Central memory CD4-positive, alpha-beta T cell (primary cell): ENCODE results near the gene ZNF813.
"Not testable (repeated sequence)": the region's sequence is repeated elsewhere in the genome, so short reads cannot be mapped to it uniquely, and the experiment has no call there.

Source experiments
- DNase-seq: peaks from one replicate; pipeline ENCODE4 v3.0.0; 2022
- total RNA-seq, 3 experiments: gene quantifications; one replicate each; lab custom pipeline; 2026; lab: John Stamatoyannopoulos, UW

The ZNF813 gene
- 7.9 to 32.1 (median 16.3) reads per million in 3 experiments for total RNA-seq

- DNase-seq: peak; percentile 87
These were observed at the start of gene ZNF813 for GRCh38 chr19:53467485-53468262. Gene ZNF813 (plus strand): TSS chr19:53467733. CDS start chr19:53483823, 16,090 bp downstream.

- DNase-seq: not testable (repeated sequence)
These were observed 46.8 kb upstream of the ZNF813 start for GRCh38 chr19:53420520-53421315.

DNA sequence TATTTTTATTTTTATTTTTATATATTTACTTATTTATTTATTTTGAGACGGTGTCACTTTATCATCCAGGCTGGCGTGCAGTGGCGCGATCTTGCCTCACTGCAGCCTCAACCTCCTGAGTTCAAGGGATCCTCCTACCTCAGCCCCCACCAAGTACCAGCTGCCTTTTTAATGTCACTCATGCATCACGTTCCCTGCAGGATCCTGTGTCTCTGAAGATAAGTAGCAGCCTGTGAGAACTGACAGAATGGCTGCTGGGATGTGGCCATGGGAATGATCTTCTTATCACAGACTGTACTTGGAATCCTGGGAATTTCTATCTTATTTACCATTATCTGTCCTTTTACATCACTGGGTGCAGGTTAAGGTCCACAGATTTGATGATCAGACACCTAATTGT, 45.0 kb upstream of the ZNF813 start:
- no peak for DNase-seq

DNA sequence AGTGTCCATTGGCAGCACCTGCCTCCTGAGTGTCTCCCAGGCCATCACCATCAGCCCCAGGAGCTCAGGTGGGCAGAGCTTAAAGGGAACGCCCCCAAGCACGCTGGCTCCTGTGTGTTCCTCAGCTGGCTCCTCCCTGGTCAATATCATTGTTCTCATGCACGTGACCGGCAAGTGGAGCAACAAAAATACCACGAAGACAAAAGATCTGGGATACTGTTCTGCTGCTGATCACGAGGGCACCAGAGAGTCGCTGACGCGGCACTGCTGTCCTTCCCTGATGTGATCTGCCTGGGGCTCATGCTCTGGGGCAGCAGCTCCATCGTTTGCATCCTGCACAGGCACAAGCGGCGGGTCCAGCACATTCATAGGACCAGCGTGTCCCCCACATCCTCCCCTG, 44.5 kb upstream of the ZNF813 start:
- DNase-seq: not testable (repeated sequence)

- not testable (repeated sequence) for DNase-seq
These were observed 43.9 kb upstream of the ZNF813 start for GRCh38 chr19:53423680-53424079.

GRCh38 chr19:53424968-53425597, 42.5 kb upstream of the ZNF813 start:
- peak; percentile 49 for DNase-seq

- DNase-seq: peak; percentile 96
These were observed 36.0 kb upstream of the ZNF813 start, which contains the start of gene ZNF761 for GRCh38 chr19:53431399-53432087. Gene ZNF761 (plus strand): TSS chr19:53431984. CDS start chr19:53447269, 15,285 bp downstream.

DNA sequence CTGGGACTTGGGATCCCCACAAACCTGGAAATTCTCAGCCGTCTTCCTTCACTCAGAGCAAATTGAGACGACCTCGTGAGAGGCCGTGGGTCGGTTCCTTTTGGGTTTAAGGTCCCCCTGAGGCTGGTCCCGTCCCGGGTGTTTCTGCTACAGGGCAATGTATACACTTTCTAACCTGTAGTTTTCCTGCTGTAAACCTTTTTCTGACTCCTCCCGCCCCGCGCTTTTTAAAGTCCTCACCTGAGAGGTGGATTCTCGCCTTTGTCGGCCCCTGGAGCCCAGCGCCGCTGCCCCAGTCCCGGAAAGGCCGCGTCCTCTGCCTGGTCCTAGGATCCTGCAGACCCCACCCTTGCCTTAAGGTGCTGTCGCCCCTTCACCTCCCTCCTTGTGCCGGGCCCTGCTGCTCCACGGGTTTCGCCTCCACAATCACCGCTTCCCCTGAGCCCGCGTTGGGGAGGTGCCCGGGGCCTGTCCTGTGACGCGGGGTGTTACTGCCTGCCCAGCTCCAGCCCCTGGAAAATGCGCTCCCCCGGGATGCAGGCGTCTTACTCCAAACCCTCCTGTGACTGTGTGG, 35.4 kb upstream of the ZNF813 start:
- DNase-seq: no peak

- DNase-seq: not testable (repeated sequence)
These were observed 23.7 kb upstream of the ZNF813 start for GRCh38 chr19:53443809-53444208.

GRCh38 chr19:53447196-53447595, 20.3 kb upstream of the ZNF813 start:
- DNase-seq: not testable (repeated sequence)

DNA sequence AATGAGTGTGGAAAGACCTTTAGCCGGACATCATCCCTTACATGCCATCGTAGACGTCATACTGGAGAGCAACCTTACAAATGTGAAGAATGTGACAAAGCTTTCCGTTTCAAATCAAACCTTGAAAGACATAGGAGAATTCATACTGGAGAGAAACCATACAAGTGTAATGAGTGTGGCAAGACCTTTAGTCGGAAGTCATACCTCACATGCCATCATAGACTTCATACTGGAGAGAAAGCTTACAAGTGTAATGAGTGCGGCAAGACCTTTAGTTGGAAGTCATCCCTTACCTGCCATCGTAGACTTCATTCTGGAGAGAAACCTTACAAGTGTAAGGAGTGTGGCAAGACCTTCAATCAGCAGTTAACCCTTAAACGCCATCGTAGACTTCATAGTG, 11.7 kb upstream of the ZNF813 start:
- no peak for DNase-seq

DNA sequence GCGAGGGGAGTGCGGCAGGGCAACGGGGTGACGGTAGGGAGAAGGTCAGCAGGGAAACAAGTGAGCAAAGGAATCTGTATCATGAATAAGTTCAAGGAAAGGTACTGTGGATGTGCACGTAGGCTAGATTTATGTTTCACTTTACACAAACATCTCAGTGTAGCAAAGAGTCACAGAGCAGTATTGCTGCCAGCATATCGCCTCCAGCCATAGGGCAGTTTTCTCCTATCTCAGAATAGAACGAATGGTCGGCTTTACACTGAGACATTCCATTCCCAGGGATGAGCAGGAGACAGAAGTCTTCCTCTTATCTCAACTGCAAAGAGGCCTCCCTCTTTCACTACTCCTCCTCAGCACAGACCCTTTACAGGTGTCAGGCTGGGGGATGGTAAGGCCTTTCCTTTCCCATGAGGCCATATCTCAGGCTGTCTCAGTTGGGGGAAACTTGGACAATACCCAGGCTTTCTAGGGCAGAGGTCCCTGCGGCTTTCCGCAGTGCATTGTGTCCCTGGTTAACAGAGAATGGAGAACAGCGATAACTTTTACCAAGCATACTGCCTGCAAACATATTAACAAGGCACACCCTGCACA, 7.3 kb upstream of the ZNF813 start:
- DNase-seq: not testable (repeated sequence)

DNA sequence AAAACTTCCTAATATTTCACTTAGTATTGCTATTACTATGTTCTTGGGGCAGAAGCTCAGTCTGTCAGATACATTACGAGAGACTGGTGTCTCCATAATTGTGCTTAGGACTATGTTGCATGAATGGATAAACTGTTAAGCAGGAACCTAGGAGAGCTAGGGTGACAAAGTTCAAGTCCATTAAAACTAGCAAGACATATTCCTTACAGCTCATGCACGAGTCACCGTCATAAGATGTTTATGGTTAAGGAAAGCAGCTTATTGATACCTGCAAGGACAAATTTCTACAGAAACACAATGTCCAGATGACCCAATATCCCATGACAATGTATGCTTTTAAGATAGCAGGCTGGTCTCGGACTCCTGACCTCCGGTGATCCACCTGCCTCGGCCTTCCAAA, 5.7 kb upstream of the ZNF813 start:
- no peak for DNase-seq

- no peak for DNase-seq
These were observed 4.7 kb upstream of the ZNF813 start for GRCh38 chr19:53462861-53463260.

- DNase-seq: no peak
These were observed 4.3 kb upstream of the ZNF813 start for GRCh38 chr19:53463263-53463662.

GRCh38 chr19:53466726-53467484, 628 bp upstream of the ZNF813 start:
- no peak for DNase-seq

DNA sequence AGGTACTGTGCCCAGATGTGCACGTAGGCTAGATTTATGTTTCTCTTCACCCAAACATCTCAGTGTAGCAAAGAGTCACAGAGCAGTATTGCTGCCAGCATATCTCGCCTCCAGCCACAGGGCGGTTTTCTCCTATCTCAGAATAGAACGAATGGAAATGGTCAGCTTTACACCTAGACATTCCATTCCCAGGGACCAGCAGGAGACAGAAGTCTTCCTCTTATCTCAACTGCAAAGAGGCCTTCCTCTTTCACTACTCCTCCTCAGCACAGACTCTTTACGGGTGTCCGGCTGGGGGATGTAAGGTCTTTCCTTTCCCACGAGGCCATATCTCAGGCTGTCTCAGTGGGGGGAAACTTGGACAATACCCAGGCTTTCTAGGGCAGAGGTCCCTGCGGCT, 1.1 kb downstream of the ZNF813 start:
- not testable (repeated sequence) for DNase-seq

DNA sequence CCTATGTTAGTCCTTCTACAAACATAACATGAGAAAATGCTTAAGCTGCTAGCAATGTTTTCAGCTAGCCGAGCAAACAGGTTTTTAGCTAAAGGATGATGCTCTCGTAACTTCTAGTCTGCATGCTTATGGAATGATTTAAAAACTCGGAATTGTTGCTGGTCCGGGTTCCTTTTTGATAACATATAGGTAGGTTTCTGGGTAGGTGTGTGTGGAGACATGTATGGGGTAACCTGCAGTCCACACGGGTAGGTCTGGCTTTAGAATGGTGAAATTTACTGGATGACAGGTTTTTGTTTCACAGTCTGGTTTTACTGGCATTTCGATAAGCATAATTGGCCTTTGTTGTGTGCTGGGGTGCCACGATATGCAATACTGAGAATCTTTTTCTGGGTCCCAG, 4.4 kb downstream of the ZNF813 start:
- no peak for DNase-seq

DNA sequence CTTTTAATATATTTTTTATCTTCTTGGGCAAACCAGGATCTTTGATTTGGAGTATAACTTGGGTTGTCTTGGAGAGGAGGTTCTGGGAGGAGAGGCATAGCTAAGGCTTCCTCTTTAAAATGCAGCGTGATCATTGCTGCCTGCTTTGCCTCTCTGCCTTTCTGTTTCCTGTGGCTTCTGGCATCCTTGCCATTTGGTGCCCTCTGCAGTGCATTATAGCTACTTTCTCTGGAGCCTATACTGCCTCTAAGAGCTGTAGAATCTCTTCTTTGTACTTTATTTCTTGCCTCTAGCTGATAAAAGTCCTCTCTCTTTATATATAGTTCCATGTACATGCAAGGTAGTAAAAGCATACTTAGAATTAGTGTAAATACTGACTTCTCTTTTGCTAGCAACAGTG, 7.3 kb downstream of the ZNF813 start:
- DNase-seq: not testable (repeated sequence)

GRCh38 chr19:53475470-53475869, 7.9 kb downstream of the ZNF813 start:
- not testable (repeated sequence) for DNase-seq

GRCh38 chr19:53483751-53484150, 16.2 kb downstream of the ZNF813 start:
- DNase-seq: not testable (repeated sequence)
